Measurements from ENCODE around the gene FBLN1.
A peak's percentile ranks its signal among the peaks of the same experiment; 100 is the strongest.

FBLN1 gene

DNA sequence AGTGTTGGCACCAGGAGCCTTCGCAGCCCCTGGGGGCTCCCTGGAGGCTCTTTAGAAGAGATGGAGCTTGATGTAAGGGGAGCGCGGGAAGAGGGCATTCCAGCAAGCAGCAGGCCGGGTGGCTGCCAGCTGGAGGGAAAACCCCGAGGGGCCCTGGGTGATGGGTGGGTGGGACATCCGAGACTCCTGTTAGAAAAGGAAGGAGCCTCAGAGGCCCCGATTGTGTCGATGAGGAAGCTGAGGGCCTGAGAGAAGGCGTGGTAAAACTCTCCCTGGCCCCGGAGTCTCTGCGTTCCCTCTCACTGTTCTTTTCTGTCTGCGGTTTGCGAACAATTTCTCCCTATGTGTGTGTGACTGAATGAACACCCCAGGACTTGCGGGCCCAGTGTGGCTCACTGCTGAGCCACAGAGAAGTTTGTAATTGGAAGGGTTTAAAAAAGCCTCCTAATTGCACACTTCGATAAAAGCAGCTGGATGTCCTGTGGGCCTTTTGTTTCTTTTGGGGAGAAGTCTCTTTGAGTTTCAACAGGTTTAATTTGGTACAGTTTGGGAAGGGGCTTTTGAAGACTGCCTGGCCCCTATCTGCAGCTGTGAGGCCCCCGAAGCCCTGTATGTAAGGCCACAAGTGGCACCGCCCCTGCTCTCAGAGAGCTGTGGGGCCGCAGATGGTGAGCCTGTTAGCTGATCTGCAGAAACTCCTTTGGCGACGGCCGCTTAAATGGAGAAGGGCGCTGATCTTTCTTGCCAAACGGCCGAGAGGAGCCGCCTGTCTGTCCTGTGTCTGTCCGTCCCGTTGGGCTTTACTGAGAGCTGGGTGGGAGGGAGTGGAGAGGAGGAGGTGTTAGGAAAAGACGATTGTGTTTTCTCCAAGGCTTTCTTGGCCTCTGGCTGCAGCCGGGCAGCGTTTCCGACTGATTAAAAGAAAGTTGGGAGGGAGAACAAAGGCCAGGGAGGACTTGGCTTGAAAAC is 2.0 kb downstream of the FBLN1 start:
- peak; percentile 40 for DNase-seq (ENCODE audit: low spot score)

DNA sequence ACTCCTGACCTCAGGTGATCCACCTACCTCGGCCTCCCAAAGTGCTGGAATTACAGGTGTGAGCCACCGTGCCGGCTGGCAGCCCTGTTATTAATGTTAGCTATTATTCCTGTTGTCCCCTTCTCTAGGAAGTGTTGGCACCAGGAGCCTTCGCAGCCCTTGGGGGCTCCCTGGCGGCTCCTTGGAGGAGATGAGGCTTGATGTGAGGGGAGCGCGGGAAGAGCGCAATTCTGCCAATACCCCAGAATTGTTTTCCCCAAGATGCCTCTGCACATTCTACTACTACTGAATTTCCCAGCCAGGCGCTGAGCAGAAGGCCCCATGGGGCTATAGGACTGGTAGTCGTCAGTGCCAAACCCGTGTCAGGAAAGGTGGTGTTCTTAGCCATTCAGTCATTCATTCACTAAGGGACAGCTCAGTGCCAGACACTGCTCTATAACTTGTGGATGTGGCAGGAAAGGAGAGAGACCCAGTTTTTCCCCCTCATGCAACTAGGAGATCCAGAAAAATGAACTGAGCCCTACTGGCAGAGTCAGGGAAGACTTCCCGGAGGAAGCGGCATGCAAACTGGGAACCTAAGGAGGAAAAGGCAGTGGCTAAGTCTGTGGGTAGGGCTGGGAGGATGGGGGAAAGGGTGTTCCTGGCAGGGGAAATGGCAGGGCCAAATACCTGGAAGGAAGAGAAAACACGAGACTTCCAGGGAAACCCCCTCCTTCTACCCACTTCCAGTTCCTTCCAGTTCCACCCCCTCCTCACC is 3.5 kb downstream of the FBLN1 start:
- DNase-seq (ENCODE audit: low spot score): no peak

DNA sequence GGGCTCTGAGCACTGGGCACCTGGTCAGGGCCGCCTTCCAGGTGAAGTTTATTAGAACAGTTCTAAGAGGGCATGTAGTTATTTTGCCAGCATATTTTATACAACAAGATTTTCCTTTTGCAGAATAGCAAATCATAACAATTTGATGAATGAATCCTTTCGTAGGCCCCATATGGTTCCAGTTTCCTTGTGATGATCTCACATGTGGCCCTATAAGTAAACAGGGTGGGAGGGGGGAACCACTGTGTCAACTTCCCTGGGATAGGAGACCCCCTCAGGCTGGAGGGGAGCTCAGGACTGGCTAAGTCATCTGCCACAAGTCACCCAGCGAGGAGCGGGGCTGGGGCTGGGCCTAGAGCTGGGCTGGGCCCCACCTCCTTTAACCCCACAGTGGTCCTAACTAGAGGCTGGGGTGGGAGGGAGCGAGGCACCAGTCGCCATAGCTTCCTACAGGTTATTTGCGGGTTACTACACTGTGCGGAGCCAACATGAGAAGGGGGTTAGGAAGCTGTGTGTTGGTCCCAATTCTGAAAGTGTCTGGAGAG is 4.2 kb downstream of the FBLN1 start:
- no peak for DNase-seq (ENCODE audit: low spot score)

DNA sequence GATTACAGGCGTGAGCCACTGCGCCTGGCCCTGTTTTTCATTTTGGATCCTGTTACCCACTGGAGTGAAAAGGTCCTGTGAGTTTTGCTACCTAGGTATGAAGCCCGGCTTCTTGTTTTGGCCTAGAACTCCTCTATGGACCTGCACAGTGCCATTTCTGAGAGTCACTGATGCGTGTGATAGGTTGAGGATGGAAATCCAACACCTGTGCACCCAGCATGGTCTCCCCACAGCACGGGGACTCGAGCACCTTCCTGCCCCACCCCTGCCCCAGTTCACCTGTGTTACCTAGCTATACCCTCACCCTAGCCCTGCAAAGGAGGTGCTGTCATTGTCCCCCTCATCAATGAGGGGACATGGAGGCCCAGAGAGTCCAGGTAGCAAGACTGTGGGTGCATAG is 5.1 kb downstream of the FBLN1 start:
- no peak for DNase-seq (ENCODE audit: low spot score)

DNA sequence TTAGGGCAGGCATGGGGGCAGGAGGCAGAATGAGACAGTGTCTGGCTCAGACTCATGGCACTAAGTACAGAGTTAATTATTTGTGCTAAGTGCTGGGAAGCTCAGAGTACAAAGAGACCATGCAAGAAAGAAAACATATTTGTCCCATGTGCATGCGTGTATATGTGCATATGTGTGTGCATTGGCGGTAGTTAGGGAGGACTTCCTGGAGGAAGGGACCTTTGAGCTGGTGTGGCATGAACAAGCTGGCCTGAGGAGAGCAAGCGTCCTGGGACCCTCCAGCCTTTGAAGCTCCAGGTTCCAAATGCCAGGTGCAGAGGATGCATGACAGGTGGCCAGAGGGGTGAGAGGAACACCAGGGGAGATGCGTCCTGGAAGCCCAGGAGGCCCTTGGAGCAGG is 6.1 kb downstream of the FBLN1 start:
- DNase-seq (ENCODE audit: low spot score): no peak

DNA sequence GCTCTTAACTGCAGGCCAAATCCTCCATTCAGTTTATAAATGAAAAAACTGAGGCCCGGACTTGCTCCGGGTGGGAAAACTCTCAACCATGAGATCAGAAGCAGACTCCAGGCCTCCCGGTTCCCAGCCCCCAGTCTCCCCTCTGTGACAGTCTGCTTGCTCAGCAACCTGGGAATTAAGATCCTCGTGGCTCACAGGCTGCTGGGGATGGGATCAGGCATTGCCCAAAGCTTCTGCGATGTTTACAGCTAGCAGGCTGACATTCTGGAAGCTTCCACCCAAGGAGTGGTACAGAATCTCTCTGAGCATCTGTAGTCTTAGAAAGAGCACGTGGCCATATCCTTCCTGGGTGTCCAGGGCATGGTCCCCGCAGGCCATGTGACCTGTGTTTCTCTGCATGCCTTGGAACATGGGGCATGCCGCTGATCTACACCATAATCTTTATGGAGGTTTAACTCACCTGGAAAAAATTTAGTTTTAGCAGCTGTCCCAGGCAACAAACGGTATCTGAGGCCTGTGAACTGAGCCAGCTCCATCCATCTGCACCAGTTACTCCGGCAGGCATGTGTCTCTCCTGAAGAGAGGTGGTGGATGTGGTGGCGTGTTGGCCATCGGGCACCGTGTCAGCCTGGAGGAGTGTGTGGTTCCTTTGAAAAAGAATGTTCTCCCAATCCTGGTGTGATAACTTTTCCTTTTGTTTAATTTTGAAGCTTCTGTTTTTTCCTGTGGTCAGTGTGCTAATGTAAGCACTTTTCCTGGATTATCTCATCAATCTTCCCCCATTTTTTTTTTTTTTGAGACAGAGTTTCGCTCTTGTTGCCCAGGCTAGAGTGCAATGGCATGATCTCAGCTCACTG is 7.9 kb downstream of the FBLN1 start:
- DNase-seq (ENCODE audit: low spot score): no peak

DNA sequence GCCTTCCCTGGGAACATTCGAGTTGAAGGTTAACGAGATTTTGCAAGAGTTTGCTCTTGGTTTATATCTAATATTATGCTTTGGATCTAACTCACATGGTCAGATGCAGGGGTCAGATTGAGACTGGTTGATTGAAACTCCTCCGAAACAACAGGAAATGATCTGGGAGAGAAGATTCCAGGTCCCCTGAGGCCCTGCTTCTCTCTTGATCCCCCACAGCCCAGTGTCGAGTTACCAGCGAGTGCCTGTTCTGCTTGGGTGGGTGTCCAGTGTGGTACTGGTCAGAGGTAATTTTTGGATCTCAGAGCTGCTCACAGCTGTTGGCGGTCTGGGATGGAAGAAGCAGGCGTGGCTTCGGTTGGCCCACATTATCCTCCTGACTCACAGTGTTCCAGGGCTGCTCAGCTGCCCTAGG is 9.2 kb downstream of the FBLN1 start:
- no peak for DNase-seq (ENCODE audit: low spot score)

DNA sequence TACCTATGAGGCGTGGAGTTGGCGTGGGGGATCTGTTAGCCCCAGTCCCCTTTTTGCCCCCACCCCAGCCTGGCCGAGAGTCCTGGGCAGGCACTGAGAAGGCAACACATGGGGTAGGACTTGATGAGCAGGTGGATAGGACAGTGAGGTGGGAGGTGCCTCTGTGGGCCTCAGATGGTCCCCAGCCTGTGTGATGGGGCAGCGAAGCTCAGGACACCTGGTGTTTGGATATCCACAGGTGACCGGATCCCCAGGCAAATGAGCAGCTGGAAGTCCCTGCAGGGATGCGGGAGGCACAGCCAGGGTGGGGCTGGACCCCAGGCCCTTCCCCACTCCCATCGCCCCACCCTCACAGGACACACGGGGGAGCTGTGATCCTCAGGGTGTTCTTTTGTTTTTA is 9.7 kb downstream of the FBLN1 start:
- no peak for DNase-seq (ENCODE audit: low spot score)

DNA sequence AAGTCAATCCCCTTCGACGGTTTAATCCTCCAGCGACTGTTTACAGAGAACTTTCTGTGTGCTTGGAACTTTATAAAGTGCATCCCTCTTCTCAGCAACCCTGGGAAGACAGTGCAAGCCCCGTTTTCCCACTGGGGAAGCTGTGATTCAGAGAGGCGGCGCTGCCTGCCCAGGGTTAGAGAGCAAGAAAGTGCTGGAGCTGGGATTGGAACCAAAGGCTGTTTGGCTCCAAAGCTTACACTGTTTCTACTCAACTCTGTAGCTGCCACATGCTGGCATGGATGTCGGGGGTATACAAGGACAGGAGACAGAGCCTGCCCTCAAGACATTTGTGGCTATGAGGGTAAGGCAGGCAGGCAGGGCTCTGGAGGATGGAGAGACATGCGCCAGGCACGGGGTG is 13.0 kb downstream of the FBLN1 start:
- peak; percentile 37 for DNase-seq (ENCODE audit: low spot score)

DNA sequence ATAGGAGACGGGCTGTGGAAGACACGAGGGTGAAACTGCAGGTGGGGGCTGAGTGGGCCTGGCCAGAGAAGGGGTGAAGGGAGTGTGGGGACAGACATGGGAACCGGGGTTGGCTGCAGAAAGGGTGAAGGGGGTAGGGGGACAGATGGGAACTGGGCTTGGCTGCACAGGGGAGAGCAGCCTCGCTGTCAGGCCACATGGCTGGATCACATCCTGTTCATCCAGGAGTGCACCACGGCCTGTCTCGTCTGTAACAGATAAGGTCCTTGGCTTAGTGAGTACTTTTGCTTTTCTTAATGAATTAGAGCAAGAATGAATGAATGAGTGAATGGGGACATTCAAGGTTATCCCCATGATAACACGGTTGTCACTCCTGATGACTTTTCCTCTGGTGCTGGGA is 13.5 kb downstream of the FBLN1 start:
- DNase-seq (ENCODE audit: low spot score): no peak

DNA sequence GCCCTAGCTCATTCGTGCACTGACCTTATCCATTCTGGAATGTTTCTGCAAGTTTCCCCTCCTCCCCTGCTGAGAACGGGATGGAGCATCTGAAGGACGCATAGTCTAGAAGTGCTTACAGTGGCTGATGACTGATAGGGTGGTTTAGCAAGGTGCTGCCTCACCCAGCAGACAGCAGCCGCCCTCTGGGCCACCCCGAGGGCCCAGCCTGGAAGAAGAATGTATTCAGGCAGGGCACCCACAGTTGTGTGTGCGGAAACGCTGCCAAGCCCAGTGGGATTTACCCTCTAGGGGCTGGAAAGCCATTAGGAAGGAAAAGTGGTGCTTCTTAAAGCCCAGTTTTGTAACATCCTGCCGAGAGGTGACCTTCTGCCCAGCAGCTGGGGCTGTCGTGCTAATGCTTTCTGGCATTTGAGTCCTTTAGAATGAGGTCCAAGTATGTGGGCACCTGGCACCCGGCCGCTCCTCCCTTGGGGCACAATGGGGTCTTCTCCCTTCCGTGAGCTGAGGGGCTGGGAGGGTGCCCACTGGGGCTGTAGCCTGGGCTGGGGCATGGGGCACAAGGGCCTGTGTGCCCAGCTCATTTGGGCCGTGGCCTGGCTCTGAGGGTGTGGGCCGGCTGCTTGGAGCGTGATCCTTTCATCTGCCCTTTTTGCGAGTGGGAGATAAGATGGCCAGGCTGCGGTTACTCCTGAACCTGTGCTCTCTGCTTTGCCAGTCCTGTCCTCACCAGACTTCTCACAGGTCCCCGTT is 14.4 kb downstream of the FBLN1 start:
- no peak for DNase-seq (ENCODE audit: low spot score)

DNA sequence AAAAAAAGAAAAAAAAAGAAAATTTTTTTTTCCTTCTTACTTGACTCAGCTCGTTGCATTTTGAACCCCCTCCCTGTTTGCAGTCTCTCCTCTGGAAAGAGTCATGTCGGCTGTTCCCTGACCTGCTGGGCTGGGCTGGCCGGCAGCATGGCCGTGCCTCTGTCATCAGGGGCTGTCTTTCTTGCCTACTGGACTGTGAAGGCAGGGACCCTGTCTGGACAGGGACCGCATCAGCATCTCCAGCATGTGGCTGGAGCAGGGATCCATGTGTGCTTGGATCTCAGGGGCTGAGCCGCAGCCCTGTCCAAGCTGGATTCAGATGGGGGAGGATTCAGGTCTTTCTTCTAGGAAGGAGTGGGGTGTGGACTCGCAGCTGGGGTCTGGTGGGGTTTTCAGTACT is 15.5 kb downstream of the FBLN1 start:
- DNase-seq (ENCODE audit: low spot score): no peak

DNA sequence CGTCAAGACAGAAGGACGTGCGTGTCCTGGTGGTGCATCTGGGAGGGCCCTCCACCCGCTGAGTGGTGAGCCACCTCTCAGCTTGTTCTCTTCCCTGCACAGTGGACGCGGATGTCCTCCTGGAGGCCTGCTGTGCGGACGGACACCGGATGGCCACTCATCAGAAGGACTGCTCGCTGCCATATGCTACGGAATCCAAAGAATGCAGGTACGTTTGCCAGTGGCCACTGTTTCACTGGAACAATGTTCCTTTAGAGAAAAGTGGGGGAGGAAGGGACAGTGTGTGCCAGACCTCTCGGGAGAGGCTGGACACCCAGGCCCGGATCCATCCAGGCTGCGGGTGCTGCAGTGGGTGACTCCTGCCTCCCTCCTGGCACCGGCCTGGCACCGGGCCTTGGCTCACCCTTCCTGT is 15.9 kb downstream of the FBLN1 start:
- no peak for DNase-seq (ENCODE audit: low spot score)

DNA sequence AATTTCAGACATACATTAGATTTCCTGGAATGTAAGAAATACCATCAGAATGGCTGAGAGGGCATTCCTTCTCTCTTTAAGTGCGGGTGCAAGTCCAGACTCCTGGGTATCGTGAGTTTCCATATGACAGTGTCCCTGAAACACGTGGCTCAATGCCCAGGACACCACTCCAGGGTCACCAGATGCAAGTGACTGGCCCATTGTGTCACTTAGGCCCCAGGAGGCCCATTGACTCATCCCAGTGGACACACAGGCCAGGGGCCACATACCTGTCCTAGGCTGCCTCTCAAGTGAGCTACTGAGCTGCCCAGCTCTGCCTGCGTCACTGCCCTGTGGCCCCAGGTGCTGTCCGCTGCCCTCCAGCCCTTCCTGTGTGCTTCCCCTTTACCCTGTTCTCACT is 18.5 kb downstream of the FBLN1 start:
- DNase-seq (ENCODE audit: low spot score): no peak

DNA sequence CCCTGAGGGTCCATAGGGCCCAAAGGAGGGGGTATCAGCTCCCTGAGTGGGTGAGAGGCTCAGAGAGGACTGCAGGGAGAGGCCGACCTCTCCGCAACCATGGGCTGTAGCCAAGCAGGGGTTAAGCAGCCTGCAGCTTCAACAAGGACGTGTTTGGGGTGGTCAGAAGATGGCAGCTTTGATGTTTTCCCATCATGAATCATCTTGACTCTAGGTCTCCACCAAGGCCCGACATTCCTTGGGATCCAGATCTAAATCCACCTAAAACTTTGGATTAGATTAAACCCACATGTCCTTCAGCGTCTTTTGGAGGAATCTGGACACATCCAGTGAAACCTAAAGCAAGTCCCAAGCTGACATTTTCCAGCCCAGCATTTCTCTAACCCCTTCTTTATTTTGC is 19.8 kb downstream of the FBLN1 start:
- DNase-seq (ENCODE audit: low spot score): no peak

DNA sequence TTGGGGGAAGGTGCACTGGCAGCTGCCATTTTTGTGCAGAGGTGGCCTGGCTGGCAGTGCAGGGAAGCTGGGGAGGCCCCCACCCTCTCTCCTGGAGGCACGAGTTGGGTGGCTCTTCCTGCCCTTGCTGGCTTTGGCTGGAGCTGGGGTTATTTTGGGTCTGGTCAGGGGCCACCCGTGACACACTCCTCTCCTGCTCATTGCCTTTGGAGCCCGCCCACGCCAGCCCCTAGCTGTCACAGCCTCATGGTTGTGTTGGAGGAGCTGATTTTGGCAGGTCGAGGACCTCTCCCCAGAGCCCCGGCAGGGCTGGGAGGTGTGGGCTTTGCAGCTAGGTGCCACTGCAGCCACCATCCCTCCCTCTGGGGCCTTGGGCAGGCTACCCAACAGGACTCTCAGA is 21.5 kb downstream of the FBLN1 start:
- DNase-seq (ENCODE audit: low spot score): no peak

DNA sequence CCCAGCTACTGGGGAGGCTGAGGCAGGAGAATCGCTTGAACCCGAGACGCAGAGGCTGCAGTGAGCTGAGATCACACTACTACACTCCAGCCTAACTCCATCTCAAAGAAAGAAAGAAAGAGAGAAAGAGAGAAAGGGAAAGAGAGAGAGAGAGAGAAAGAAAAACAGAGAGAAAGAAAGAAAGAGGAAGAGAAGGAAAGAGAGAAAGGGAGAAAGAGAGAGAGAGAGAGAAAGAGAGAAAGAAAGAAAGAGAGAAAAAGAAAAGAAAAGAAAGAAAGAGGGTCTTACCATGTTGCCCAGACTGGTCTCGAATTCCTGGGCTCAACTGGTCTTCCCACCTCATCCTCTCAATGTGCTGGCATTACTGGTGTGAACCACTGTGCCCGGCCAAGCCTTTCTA is 22.3 kb downstream of the FBLN1 start:
- DNase-seq (ENCODE audit: low spot score): no peak

DNA sequence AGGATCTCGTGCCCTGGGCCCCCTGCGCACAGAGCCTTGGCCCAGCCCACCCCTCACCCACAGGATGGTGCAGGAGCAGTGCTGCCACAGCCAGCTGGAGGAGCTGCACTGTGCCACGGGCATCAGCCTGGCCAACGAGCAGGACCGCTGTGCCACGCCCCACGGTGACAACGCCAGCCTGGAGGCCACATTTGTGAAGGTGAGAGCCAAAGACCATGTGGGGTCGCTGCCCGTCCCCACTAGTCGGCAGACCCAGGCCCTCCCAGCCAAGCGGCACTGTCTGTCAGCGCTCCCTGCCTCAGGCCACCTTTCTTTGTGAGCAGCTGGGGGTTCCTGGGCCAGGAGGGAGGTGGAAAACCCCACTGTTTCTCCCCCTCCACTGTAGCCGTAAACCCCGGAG is 22.8 kb downstream of the FBLN1 start:
- no peak for DNase-seq (ENCODE audit: low spot score)

DNA sequence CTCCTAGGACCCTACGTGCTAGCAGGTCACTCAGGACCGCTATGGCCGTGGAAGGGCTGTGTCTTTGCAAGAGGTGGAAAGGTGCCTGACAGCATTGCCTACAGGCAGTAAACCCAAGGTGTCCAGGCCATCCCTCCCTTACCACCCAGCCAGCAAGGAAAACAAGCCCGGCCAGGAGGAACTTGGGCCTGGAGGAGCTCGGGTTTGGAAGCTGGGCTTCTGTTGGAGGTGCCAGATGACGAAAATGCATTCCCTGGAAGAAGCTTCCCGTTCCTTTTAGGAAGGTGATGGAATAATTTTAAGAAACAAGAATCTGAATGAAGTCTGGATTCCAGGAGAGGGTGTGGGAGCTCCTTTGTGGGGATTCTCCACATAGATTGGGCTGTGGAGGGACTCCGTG is 23.6 kb downstream of the FBLN1 start:
- DNase-seq (ENCODE audit: low spot score): no peak

DNA sequence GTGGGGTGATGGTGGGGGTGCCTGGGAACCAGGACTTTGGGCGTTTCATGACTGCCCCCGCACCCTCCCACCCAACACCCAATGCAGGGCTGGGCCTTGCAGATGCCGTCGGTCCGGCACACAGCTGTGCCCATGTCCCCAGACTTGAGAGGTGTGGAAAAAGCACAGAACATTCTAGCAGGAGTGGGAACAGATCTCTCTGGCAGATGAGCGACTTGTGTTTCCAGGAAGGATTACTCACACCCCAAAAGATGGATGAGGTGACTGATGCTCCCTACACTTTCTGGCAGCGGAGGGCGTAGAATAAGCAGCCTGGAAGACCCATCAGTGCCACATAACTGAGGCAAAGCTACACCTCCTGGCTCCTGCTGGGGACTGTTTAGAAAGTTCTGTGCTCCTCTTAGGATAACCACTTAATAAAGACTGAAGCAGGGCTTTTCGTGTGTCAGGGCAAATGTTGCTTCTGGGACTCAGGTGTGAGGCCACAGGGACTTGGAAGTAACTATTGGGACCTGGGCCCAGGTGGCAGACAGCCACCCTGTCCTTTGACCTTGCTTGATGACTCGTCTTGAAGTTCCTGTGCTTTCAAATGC is 24.2 kb downstream of the FBLN1 start:
- DNase-seq (ENCODE audit: low spot score): no peak

DNA sequence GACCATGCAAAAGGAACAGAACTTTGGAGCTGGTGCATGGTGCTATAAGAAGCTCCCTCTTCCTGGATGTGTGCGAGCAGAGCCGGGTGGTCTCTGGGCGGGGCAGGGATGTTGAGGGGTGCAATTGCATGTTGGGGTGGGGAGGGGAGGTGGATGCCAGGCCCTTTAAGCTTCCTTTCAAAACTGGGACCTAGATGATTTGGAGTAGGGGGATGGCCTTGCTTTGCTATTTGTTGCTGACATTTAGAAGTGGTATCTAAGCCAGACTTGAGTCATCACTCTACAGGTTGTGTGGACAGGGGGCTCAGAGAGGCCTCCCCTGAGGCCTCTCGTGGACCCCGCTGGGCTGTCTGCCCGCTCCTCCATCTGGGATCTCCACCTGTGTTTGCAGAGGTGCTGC is 24.8 kb downstream of the FBLN1 start:
- no peak for DNase-seq (ENCODE audit: low spot score)
